Measurements from ENCODE around the gene PGM2.

PGM2 gene

DNA sequence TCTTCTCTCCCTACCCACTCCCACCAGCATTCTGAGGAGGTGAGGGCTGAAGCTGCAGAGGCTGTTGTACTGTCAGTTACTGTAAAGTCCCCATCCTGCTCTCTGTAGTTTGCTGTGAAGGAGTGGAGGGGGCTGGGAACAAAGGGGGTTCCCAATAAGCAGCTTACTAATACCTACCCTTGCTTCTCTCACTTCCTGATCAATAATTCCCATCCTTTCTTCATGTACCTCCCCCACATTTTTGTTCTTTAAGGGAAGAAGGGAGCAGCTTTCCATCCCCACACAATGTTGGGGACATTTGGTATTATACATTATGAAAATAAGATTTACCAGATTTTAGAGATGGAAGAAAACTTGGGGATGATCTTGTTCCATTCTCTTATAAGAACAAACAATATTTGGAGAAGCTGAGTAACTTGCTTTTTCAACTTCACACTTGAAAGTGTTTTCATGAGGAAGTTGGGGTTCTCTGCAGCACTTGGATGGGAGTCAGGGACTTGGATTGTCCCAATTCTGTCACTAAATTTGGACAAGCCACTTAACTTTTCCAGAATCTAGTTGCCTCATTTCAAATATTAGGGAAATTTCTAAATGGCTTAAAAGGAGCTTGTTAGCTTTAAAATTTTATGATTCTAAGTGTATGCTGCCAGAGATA is 69.8 kb downstream of the PGM2 start:
- TF ChIP-seq, protein P1, sequence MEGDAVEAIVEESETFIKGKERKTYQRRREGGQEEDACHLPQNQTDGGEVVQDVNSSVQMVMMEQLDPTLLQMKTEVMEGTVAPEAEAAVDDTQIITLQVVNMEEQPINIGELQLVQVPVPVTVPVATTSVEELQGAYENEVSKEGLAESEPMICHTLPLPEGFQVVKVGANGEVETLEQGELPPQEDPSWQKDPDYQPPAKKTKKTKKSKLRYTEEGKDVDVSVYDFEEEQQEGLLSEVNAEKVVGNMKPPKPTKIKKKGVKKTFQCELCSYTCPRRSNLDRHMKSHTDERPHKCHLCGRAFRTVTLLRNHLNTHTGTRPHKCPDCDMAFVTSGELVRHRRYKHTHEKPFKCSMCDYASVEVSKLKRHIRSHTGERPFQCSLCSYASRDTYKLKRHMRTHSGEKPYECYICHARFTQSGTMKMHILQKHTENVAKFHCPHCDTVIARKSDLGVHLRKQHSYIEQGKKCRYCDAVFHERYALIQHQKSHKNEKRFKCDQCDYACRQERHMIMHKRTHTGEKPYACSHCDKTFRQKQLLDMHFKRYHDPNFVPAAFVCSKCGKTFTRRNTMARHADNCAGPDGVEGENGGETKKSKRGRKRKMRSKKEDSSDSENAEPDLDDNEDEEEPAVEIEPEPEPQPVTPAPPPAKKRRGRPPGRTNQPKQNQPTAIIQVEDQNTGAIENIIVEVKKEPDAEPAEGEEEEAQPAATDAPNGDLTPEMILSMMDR (IDR thresholded peaks at IDR 0.05; ENCODE audit: insufficient read depth, missing control alignments), result no peak
- DNase-seq (ENCODE audit: insufficient read length, low spot score) (no peak), FAIRE-seq (no peak)

GRCh38 chr4:37902212-37902611 is 75.7 kb downstream of the PGM2 start:
- FAIRE-seq (no peak), DNase-seq (ENCODE audit: insufficient read length, low spot score) (no peak)
- TF ChIP-seq, protein P1 (IDR thresholded peaks at IDR 0.05; ENCODE audit: insufficient read depth, missing control alignments), result no peak

GRCh38 chr4:37902738-37903693 is 76.5 kb downstream of the PGM2 start:
- TF ChIP-seq, protein P1 (IDR thresholded peaks at IDR 0.05; ENCODE audit: insufficient read depth, missing control alignments), result no peak
- FAIRE-seq (no peak), DNase-seq (ENCODE audit: insufficient read length, low spot score) (no peak)

GRCh38 chr4:37903901-37904300 is 77.4 kb downstream of the PGM2 start:
- FAIRE-seq, result no peak
- no peak for DNase-seq (ENCODE audit: insufficient read length, low spot score)
- TF ChIP-seq, protein P1 (IDR thresholded peaks at IDR 0.05; ENCODE audit: insufficient read depth, missing control alignments), result no peak

- TF ChIP-seq, protein P1 (IDR thresholded peaks at IDR 0.05; ENCODE audit: insufficient read depth, missing control alignments), result no peak
- no peak for FAIRE-seq
- no peak for DNase-seq (ENCODE audit: insufficient read length, low spot score)
Observed at GRCh38 chr4:37904824-37905223, 78.3 kb downstream of the PGM2 start.

DNA sequence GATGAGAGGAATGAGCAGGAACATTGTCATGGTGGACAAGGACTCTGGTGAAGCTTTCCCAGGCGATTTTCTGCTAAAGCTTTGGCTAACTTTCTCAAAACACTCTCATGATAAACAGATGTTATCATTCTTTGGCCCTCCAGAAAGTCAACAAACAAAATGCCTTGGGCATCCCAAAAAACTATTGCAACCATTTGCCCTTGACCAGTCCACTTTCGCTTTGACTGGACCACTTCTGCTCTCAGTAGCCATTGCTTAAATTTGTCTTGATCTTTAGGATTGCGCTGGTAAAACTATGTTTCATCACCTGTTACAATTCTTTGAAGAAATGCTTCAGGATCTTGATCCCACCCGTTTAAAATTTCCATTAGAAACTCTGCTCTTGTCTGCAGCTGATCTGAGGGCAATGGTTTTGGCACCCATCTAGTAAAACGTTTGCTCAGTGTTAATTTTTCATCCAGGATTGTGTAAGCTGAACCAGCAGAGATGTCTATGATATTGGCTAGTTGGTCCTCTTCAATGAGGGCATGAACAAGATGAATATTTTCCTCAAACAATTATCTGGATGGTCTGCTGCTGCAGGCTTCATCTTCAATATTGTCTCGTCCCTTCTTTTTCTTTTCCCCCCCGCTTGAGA is 79.2 kb downstream of the PGM2 start:
- DNase-seq (ENCODE audit: insufficient read length, low spot score), result no peak
- TF ChIP-seq, protein P1 (IDR thresholded peaks at IDR 0.05; ENCODE audit: insufficient read depth, missing control alignments), result no peak
- FAIRE-seq, result no peak
